NT2/D1 (cell line): ENCODE results near the gene PCSK7.

Experiments
- SUZ12 ChIP-seq: IDR thresholded peaks from 2 replicates; pipeline ENCODE4 v1.6.1; 2011; ENCODE audit not compliant: insufficient read length, insufficient read depth; ENCODE audit errors: extremely low read depth
- YY1 ChIP-seq: IDR thresholded peaks from 2 replicates; pipeline ENCODE4 v1.6.1; 2011; ENCODE audit not compliant: insufficient read length, insufficient read depth
- ZNF274 ChIP-seq: IDR thresholded peaks from 2 replicates; pipeline ENCODE4 v1.6.1; 2011; ENCODE audit warnings: mild to moderate bottlenecking, low read depth, low read length

DNA sequence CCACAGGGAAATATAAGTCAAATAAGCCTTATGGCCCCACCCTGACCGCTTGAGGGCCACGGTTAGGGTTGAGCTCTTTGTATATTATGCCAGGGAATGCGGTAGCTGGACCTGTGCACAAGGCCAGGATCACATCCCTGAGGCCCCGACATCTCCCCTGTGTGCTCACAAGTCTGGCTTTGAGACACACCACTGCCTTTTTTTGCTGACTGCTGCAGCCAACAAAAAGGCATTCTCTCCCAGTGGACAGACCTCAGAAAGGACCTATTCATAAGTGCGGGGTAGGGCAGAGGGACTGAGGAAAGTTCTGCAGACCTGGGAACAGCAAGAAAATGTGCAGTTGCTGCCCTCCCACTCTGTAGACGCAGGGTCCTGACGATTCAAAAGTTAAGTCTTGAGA, 56.8 kb downstream of the PCSK7 start:
- TF ChIP-seq ZNF274 = no peak
- TF ChIP-seq YY1 = no peak
- TF ChIP-seq SUZ12 = no peak
